ENCODE data around the gene MYNN. TPM values are rescaled to one million over a fixed set of nuclear protein-coding genes. Genes with fewer than 3 reads are reported as not detected.

MYNN gene
- total and polyA plus RNA-seq, 2 donors (not counting 1 experiment from before 2014, with no cell fraction given) = 14.7 to 24.0 TPM

DNA sequence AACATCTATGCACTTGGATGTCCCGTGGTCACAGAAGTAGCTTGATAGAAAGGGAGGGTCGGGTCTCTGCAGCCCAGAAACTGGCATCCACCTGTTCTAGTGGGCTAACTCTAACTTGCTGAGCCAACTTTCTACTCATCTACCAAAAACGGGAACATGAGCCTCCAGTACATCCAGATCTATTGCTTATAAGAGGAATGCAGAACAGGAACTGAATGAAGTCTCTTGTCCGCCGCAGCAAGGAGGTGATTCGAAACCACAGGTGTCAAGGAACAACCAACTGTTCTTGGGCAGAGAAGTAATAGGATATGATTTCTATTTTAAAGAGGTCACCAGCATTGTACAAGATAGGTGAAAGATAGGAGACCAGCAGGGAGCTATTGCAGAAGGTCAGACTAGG lies 26.3 kb upstream of the MYNN start:
- CTCF ChIA-PET = interaction anchor here (1.2 to 3.3 kb wide), 2 partner anchors 16 to 598 kb away, joined by 4 to 16 read pairs; no protein-coding TSS in a partner anchor
- H3K36me3 ChIP-seq (replicated peaks in 1 of 2; ENCODE audit: control extremely low read depth in 1 of 2, control insufficient read depth in 1 of 2, extremely low read depth in 1 of 2, insufficient read depth in 2 of 2, low read length in 1 of 2) = no peaks in the 10 kb centered on the region
- no peak for TF ChIP-seq EZH2 (IDR thresholded peaks at IDR 0.05; ENCODE audit: borderline replicate concordance, insufficient read depth, low read depth, low read length, poor library complexity, severe bottlenecking)
- TF ChIP-seq CTCF (IDR thresholded peaks at IDR 0.05) = no peak

DNA sequence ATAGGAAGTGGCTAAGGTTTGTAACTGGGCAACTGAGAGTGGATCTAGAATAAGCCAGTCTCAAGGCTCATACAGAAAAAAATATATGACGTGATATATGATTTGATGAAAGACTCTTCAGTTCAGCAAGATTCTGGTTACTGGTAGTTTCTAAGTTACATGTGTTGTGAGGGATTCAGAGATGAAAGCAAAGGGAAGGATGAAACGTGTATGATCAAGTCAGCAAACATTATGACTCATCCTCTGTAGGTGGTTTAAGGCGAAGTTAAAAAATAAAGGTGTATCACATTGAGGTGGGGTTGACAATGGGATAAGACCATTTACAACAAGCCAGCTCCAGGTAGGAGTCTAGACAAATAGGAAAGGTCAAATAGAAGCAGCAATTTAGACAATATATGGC lies 24.5 kb upstream of the MYNN start:
- H3K4me2 ChIP-seq (replicated peaks; ENCODE audit: low read depth, low read length, poor library complexity, severe bottlenecking) = no peak overlapping the region
- ChIA-PET POLR2A (no interaction called here), CTCF (no interaction called here)
- Mint-ChIP-seq H3K4me1 (peaks cover 4% of the 10 kb centered on the region), H3K9me3 (ENCODE audit: insufficient read depth) (no peaks in the 10 kb centered on the region), H3K27ac (no peak overlapping the region), H3K4me3 (no peak overlapping the region), H3K27me3 (peaks cover 44% of the 10 kb centered on the region)
- peaks cover 0 to 31% (median 11%) of the 10 kb centered on the region in 4 experiments for H3K27me3 ChIP-seq (replicated peaks in 1 of 4; ENCODE audit: control extremely low read depth in 1 of 4, control insufficient read depth in 3 of 4, insufficient read depth in 4 of 4, low read length in 3 of 4)
- H2AFZ ChIP-seq (ENCODE audit: insufficient read depth, low read depth, low read length, poor library complexity, severe bottlenecking) = no peak overlapping the region
- H3K4me3 ChIP-seq (ENCODE audit: control extremely low read depth in 1 of 5, extremely low read depth in 1 of 5, insufficient read depth in 1 of 5, low read depth in 2 of 5, low read length in 4 of 5) = no peak overlapping the region
- no peaks in the 10 kb centered on the region for H3K79me2 ChIP-seq (ENCODE audit: control insufficient read depth, insufficient read depth, low read length)
- ATAC-seq (ENCODE audit: low read depth) = no peak
- H3K9me3 ChIP-seq (ENCODE audit: control extremely low read depth in 1 of 3, control insufficient read depth in 2 of 3, insufficient read depth in 1 of 3, low read length in 2 of 3) = peaks cover 0 to 1% (median 0%) of the 10 kb centered on the region in 3 donors
- no peak overlapping the region for H3K27ac ChIP-seq (ENCODE audit: low read length in 2 of 2)
- 89% methylated on average over 1 of the region's 3 CpGs for WGBS (ENCODE audit: insufficient coverage)
- H3K9ac ChIP-seq (ENCODE audit: low read length) = no peak overlapping the region
- no peak for DNase-seq
- no peaks in the 10 kb centered on the region for H3K4me1 ChIP-seq (ENCODE audit: control insufficient read depth in 2 of 2, insufficient read depth in 2 of 2, low read length in 2 of 2)
- no peaks in the 10 kb centered on the region for H3K36me3 ChIP-seq (replicated peaks in 1 of 2; ENCODE audit: control extremely low read depth in 1 of 2, control insufficient read depth in 1 of 2, extremely low read depth in 1 of 2, insufficient read depth in 2 of 2, low read length in 1 of 2)
- TF ChIP-seq CTCF (IDR thresholded peaks at IDR 0.05) (no peak), EZH2 (IDR thresholded peaks at IDR 0.05; ENCODE audit: borderline replicate concordance, insufficient read depth, low read depth, low read length, poor library complexity, severe bottlenecking) (no peak)
- H4K20me1 ChIP-seq (ENCODE audit: control insufficient read depth, insufficient read depth, low read length, poor library complexity, severe bottlenecking) = no peaks in the 10 kb centered on the region
- intact Hi-C loops (cut with micrococcal nuclease) = no loop called here

More for the DNA sequence above, 26.3 kb upstream of the MYNN start:
- intact Hi-C loops (cut with micrococcal nuclease) = no loop called here
- Mint-ChIP-seq H3K27me3 (peaks cover 37% of the 10 kb centered on the region), H3K9me3 (ENCODE audit: insufficient read depth) (no peaks in the 10 kb centered on the region), H3K4me1 (peaks cover 4% of the 10 kb centered on the region), H3K4me3 (no peak overlapping the region), H3K27ac (no peak overlapping the region)
- no peaks in the 10 kb centered on the region for H3K4me1 ChIP-seq (ENCODE audit: control insufficient read depth in 2 of 2, insufficient read depth in 2 of 2, low read length in 2 of 2)
- H3K4me2 ChIP-seq (replicated peaks; ENCODE audit: low read depth, low read length, poor library complexity, severe bottlenecking) = no peak overlapping the region
- DNase-seq (no peak), ATAC-seq (ENCODE audit: low read depth) (no peak)
- H4K20me1 ChIP-seq (ENCODE audit: control insufficient read depth, insufficient read depth, low read length, poor library complexity, severe bottlenecking) = no peaks in the 10 kb centered on the region
- H3K27ac ChIP-seq (ENCODE audit: low read length in 2 of 2) = no peak overlapping the region
- peaks cover 0 to 23% (median 11%) of the 10 kb centered on the region in 4 experiments for H3K27me3 ChIP-seq (replicated peaks in 1 of 4; ENCODE audit: control extremely low read depth in 1 of 4, control insufficient read depth in 3 of 4, insufficient read depth in 4 of 4, low read length in 3 of 4)
- H3K9me3 ChIP-seq (ENCODE audit: control extremely low read depth in 1 of 3, control insufficient read depth in 2 of 3, insufficient read depth in 1 of 3, low read length in 2 of 3) = peaks cover 0 to 1% (median 0%) of the 10 kb centered on the region in 3 donors
- no peak overlapping the region for H3K9ac ChIP-seq (ENCODE audit: low read length)
- no peaks in the 10 kb centered on the region for H3K79me2 ChIP-seq (ENCODE audit: control insufficient read depth, insufficient read depth, low read length)
- no peak overlapping the region for H2AFZ ChIP-seq (ENCODE audit: insufficient read depth, low read depth, low read length, poor library complexity, severe bottlenecking)
- POLR2A ChIA-PET = no interaction called here
- 27% methylated on average over 4 of the region's 6 CpGs for WGBS (ENCODE audit: insufficient coverage)
- H3K4me3 ChIP-seq (ENCODE audit: control extremely low read depth in 1 of 5, extremely low read depth in 1 of 5, insufficient read depth in 1 of 5, low read depth in 2 of 5, low read length in 4 of 5) = no peak overlapping the region
